SK-N-SH (cell line): ENCODE data around the gene ARHGEF7.

Experiments used
- EP300 ChIP-seq, 2 experiments: IDR thresholded peaks; 2 replicates each; pipeline versions ENCODE4 v1.4.0 to v1.6.1; 2012; ENCODE audit warnings: borderline replicate concordance in 1 of 2, low read depth in 1 of 2, low read length in 1 of 2
- EZH2phosphoT487 ChIP-seq: fragments of 200-600 bp; sonication (generic); IDR thresholded peaks from 2 replicates; pipeline ENCODE4 v1.6.1; 2017; ENCODE audit warnings: low read depth, mixed run types, mild to moderate bottlenecking, antibody characterized with exemption, moderate library complexity, borderline replicate concordance
- FOXM1 ChIP-seq: IDR thresholded peaks from 2 replicates; pipeline ENCODE4 v1.4.0; 2012; ENCODE audit warnings: low read depth, mild to moderate bottlenecking
- GATA2 ChIP-seq: sonication (generic); formaldehyde crosslinking; IDR thresholded peaks from 2 replicates; pipeline ENCODE4 v1.5.0; 2020; ENCODE audit warnings: mild to moderate bottlenecking, missing genetic modification reagents
- MAX ChIP-seq: IDR thresholded peaks from 2 replicates; pipeline ENCODE4 v1.4.0; 2012; ENCODE audit warnings: low read depth
- NRF1 ChIP-seq: IDR thresholded peaks from 2 replicates; pipeline ENCODE4 v1.6.1; 2012; ENCODE audit warnings: low read depth, mild to moderate bottlenecking, low read length
- POLR2AphosphoS5 ChIP-seq: IDR thresholded peaks from 2 replicates; pipeline ENCODE4 v1.6.1; 2012; ENCODE audit warnings: low read depth, low read length
- REST ChIP-seq: IDR thresholded peaks from 2 replicates; pipeline ENCODE4 v1.6.1; 2012; ENCODE audit warnings: mild to moderate bottlenecking, low read depth, low read length, moderate library complexity
- TAF1 ChIP-seq: IDR thresholded peaks from 2 replicates; pipeline ENCODE4 v1.6.1; 2012; ENCODE audit warnings: low read depth, mild to moderate bottlenecking, low read length, moderate library complexity, borderline replicate concordance
- TEAD4 ChIP-seq: IDR thresholded peaks from 2 replicates; pipeline ENCODE4 v1.4.0; 2012; ENCODE audit warnings: mild to moderate bottlenecking, borderline replicate concordance; ENCODE audit not compliant: insufficient read depth
- USF2 ChIP-seq: fragments of 150-350 bp; IDR thresholded peaks from 2 replicates; pipeline ENCODE4 v1.6.1; 2017; ENCODE audit warnings: antibody characterized with exemption, low read length, low read depth, borderline replicate concordance
- TF ChIP-seq, protein P1 (sequence below): fragments of 200-600 bp; sonication (generic); IDR thresholded peaks from 2 replicates; pipeline ENCODE4 v1.6.1; 2017; ENCODE audit warnings: antibody characterized with exemption, mild to moderate bottlenecking, moderate library complexity

- TF ChIP-seq EP300 (IDR thresholded peaks at IDR 0.05; ENCODE audit: borderline replicate concordance in 1 of 2, low read depth in 1 of 2, low read length in 1 of 2), result no peak
- no peak for TF ChIP-seq MAX
- no peak for TF ChIP-seq NRF1
- TF ChIP-seq, protein P1, sequence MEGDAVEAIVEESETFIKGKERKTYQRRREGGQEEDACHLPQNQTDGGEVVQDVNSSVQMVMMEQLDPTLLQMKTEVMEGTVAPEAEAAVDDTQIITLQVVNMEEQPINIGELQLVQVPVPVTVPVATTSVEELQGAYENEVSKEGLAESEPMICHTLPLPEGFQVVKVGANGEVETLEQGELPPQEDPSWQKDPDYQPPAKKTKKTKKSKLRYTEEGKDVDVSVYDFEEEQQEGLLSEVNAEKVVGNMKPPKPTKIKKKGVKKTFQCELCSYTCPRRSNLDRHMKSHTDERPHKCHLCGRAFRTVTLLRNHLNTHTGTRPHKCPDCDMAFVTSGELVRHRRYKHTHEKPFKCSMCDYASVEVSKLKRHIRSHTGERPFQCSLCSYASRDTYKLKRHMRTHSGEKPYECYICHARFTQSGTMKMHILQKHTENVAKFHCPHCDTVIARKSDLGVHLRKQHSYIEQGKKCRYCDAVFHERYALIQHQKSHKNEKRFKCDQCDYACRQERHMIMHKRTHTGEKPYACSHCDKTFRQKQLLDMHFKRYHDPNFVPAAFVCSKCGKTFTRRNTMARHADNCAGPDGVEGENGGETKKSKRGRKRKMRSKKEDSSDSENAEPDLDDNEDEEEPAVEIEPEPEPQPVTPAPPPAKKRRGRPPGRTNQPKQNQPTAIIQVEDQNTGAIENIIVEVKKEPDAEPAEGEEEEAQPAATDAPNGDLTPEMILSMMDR, result no peak
- no peak for TF ChIP-seq REST
- TF ChIP-seq FOXM1, result no peak
- no peak for TF ChIP-seq GATA2 (CRISPR knock-in tag)
- no peak for TF ChIP-seq TEAD4
- no peak for TF ChIP-seq EZH2phosphoT487
- no peak for TF ChIP-seq TAF1
- TF ChIP-seq USF2, result no peak
- TF ChIP-seq POLR2AphosphoS5, result no peak
These were observed 169.5 kb downstream of the ARHGEF7 start for GRCh38 chr13:111284565-111284964.
